ENCODE results near the gene SLC45A3.

Gene SLC45A3

GRCh38 chr1:205676002-205676401 lies 4.3 kb downstream of the SLC45A3 start:
- H3K4me1 ChIP-seq = no peaks in the 10 kb centered on the region

GRCh38 chr1:205675247-205675646 lies 5.1 kb downstream of the SLC45A3 start:
- no peak for TF ChIP-seq CTCF (IDR thresholded peaks at IDR 0.05)

More at GRCh38 chr1:205676002-205676401, 4.3 kb downstream of the SLC45A3 start:
- no peaks in the 10 kb centered on the region for H3K79me2 ChIP-seq
- H3K36me3 ChIP-seq (ENCODE audit: control insufficient read depth, insufficient read depth, low read length) = no peaks in the 10 kb centered on the region
- H3K4me3 ChIP-seq (ENCODE audit: low read depth, low read length) = no peak overlapping the region
- H2AFZ ChIP-seq = no peak overlapping the region
- no peak overlapping the region for H3K4me2 ChIP-seq (ENCODE audit: low read length)
- H3K27me3 ChIP-seq (ENCODE audit: control insufficient read depth, insufficient read depth, low read length) = no peaks in the 10 kb centered on the region
- H3K9ac ChIP-seq = no peak overlapping the region
- H3K9me3 ChIP-seq (ENCODE audit: control insufficient read depth, low read length) = no peaks in the 10 kb centered on the region
- TF ChIP-seq CTCF (IDR thresholded peaks at IDR 0.05) = no peak
- H3K27ac ChIP-seq = no peak overlapping the region

GRCh38 chr1:205672970-205673369 lies 7.3 kb downstream of the SLC45A3 start:
- Histone ChIP-seq H3K27ac (no peak overlapping the region), H2AFZ (no peak overlapping the region), H3K79me2 (no peaks in the 10 kb centered on the region), H3K4me1 (no peaks in the 10 kb centered on the region), H3K4me3 (ENCODE audit: low read depth, low read length) (no peak overlapping the region), H3K9ac (no peak overlapping the region), H3K27me3 (ENCODE audit: control insufficient read depth, insufficient read depth, low read length) (no peaks in the 10 kb centered on the region), H3K9me3 (ENCODE audit: control insufficient read depth, low read length) (no peaks in the 10 kb centered on the region), H3K4me2 (ENCODE audit: low read length) (no peak overlapping the region), H3K36me3 (ENCODE audit: control insufficient read depth, insufficient read depth, low read length) (no peaks in the 10 kb centered on the region)
- no peak for TF ChIP-seq CTCF (IDR thresholded peaks at IDR 0.05)

More at GRCh38 chr1:205675247-205675646, 5.1 kb downstream of the SLC45A3 start:
- Histone ChIP-seq H3K4me3 (ENCODE audit: low read depth, low read length) (no peak overlapping the region), H3K4me1 (no peaks in the 10 kb centered on the region), H3K4me2 (ENCODE audit: low read length) (no peak overlapping the region), H3K36me3 (ENCODE audit: control insufficient read depth, insufficient read depth, low read length) (no peaks in the 10 kb centered on the region), H3K9me3 (ENCODE audit: control insufficient read depth, low read length) (no peaks in the 10 kb centered on the region), H3K27ac (no peak overlapping the region), H2AFZ (no peak overlapping the region), H3K27me3 (ENCODE audit: control insufficient read depth, insufficient read depth, low read length) (no peaks in the 10 kb centered on the region), H3K79me2 (no peaks in the 10 kb centered on the region), H3K9ac (no peak overlapping the region)

GRCh38 chr1:205672395-205672889 lies 7.9 kb downstream of the SLC45A3 start:
- H3K79me2 ChIP-seq = no peaks in the 10 kb centered on the region
- H3K36me3 ChIP-seq (ENCODE audit: control insufficient read depth, insufficient read depth, low read length) = no peaks in the 10 kb centered on the region
- no peak for TF ChIP-seq CTCF (IDR thresholded peaks at IDR 0.05)
- no peak overlapping the region for H3K9ac ChIP-seq
- no peaks in the 10 kb centered on the region for H3K9me3 ChIP-seq (ENCODE audit: control insufficient read depth, low read length)
- no peak overlapping the region for H2AFZ ChIP-seq
- no peaks in the 10 kb centered on the region for H3K27me3 ChIP-seq (ENCODE audit: control insufficient read depth, insufficient read depth, low read length)
- H3K4me1 ChIP-seq = no peaks in the 10 kb centered on the region
- no peak overlapping the region for H3K4me2 ChIP-seq (ENCODE audit: low read length)
- no peak overlapping the region for H3K4me3 ChIP-seq (ENCODE audit: low read depth, low read length)
- no peak overlapping the region for H3K27ac ChIP-seq
